ENCODE measurements around the gene HHAT. TPM values are rescaled to one million over a fixed set of nuclear protein-coding genes. Genes with fewer than 3 reads are reported as not detected.
A peak's percentile ranks its signal among the peaks of the same experiment; 100 is the strongest.

The HHAT gene
- total and polyA plus RNA-seq, 8 donors = under 0.01 to 5.8 (median 1.6) TPM

GRCh38 chr1:210299501-210299900 is 29.2 kb upstream of the HHAT start:
- WGBS, 5 donors = 40 to 70% (median 48%) methylated on average over 5 of the region's 5 CpGs
- Histone ChIP-seq H3K9me3 (no peaks in the 10 kb centered on the region), H3K27ac (no peak overlapping the region), H3K27me3 (no peaks in the 10 kb centered on the region), H3K4me3 (no peak overlapping the region), H3K4me1 (peaks cover 0 to 34% (median 20%) of the 10 kb centered on the region in 4 donors), H3K36me3 (no peaks in the 10 kb centered on the region)
- TF ChIP-seq, protein P1, sequence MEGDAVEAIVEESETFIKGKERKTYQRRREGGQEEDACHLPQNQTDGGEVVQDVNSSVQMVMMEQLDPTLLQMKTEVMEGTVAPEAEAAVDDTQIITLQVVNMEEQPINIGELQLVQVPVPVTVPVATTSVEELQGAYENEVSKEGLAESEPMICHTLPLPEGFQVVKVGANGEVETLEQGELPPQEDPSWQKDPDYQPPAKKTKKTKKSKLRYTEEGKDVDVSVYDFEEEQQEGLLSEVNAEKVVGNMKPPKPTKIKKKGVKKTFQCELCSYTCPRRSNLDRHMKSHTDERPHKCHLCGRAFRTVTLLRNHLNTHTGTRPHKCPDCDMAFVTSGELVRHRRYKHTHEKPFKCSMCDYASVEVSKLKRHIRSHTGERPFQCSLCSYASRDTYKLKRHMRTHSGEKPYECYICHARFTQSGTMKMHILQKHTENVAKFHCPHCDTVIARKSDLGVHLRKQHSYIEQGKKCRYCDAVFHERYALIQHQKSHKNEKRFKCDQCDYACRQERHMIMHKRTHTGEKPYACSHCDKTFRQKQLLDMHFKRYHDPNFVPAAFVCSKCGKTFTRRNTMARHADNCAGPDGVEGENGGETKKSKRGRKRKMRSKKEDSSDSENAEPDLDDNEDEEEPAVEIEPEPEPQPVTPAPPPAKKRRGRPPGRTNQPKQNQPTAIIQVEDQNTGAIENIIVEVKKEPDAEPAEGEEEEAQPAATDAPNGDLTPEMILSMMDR (IDR thresholded peaks at IDR 0.05) = no peak
- no peak for TF ChIP-seq EP300 (IDR thresholded peaks at IDR 0.05)
- no peak for TF ChIP-seq POLR2AphosphoS5 (IDR thresholded peaks at IDR 0.05)
- TF ChIP-seq POLR2A (IDR thresholded peaks at IDR 0.05) = no peak
- no peak for DNase-seq
- intact Hi-C loops (cut with DNase I; ENCODE audit: low total_unique reads) = no loop called here

GRCh38 chr1:210300923-210301614 is 27.6 kb upstream of the HHAT start:
- no peaks in the 10 kb centered on the region for H3K27me3 ChIP-seq
- intact Hi-C loops (cut with DNase I; ENCODE audit: low total_unique reads) = no loop called here
- no peak overlapping the region for H3K4me3 ChIP-seq
- no peak for DNase-seq
- H3K27ac ChIP-seq = no peak overlapping the region
- H3K9me3 ChIP-seq = no peaks in the 10 kb centered on the region
- no peaks in the 10 kb centered on the region for H3K36me3 ChIP-seq
- WGBS, 5 donors = 36 to 50% (median 40%) methylated on average over 5 of the region's 5 CpGs
- TF ChIP-seq POLR2AphosphoS5 (IDR thresholded peaks at IDR 0.05) (no peak), POLR2A (IDR thresholded peaks at IDR 0.05) (no peak), EP300 (IDR thresholded peaks at IDR 0.05) (no peak)
- TF ChIP-seq, protein P1 (IDR thresholded peaks at IDR 0.05) = no peak
- peaks cover 0 to 22% (median 10%) of the 10 kb centered on the region in 4 donors for H3K4me1 ChIP-seq

- DNase-seq = peak in 1 of 2 donors; percentile 53
- H3K4me3 ChIP-seq = no peak overlapping the region
- H3K9me3 ChIP-seq = no peaks in the 10 kb centered on the region
- no peak for TF ChIP-seq EP300 (IDR thresholded peaks at IDR 0.05)
- TF ChIP-seq, protein P1 (IDR thresholded peaks at IDR 0.05) = no peak
- no peak for TF ChIP-seq POLR2A (IDR thresholded peaks at IDR 0.05)
- no peak for TF ChIP-seq POLR2AphosphoS5 (IDR thresholded peaks at IDR 0.05)
- H3K27ac ChIP-seq = no peak overlapping the region
- no peaks in the 10 kb centered on the region for H3K36me3 ChIP-seq
- peaks cover 0 to 22% (median 10%) of the 10 kb centered on the region in 4 donors for H3K4me1 ChIP-seq
- H3K27me3 ChIP-seq = no peaks in the 10 kb centered on the region
- intact Hi-C loops (cut with DNase I; ENCODE audit: low total_unique reads) = no loop called here
- 24 to 50% (median 33%) methylated on average over 7 of the region's 7 CpGs for WGBS, 5 donors
Observed at GRCh38 chr1:210301615-210302000, 27.1 kb upstream of the HHAT start.

- no peak overlapping the region for H3K4me3 ChIP-seq
- no peaks in the 10 kb centered on the region for H3K36me3 ChIP-seq
- peaks cover 0 to 22% (median 10%) of the 10 kb centered on the region in 4 donors for H3K4me1 ChIP-seq
- WGBS, 5 donors = 74 to 91% (median 87%) methylated on average over 10 of the region's 10 CpGs
- H3K27ac ChIP-seq = no peak overlapping the region
- no peaks in the 10 kb centered on the region for H3K27me3 ChIP-seq
- TF ChIP-seq POLR2A (IDR thresholded peaks at IDR 0.05) = no peak
- no peak for TF ChIP-seq POLR2AphosphoS5 (IDR thresholded peaks at IDR 0.05)
- TF ChIP-seq EP300 (IDR thresholded peaks at IDR 0.05) = no peak
- TF ChIP-seq, protein P1 (IDR thresholded peaks at IDR 0.05) = no peak
- intact Hi-C loops (cut with DNase I; ENCODE audit: low total_unique reads) = no loop called here
- DNase-seq = no peak
- no peaks in the 10 kb centered on the region for H3K9me3 ChIP-seq
Observed at GRCh38 chr1:210302501-210302900, 26.2 kb upstream of the HHAT start.

Data from stomach (tissue), 9 donors.